ENCODE data around the gene CAMK2N1.
A peak's percentile ranks its signal among the peaks of the same experiment; 100 is the strongest.
"Not testable (repeated sequence)": the region's sequence is repeated elsewhere in the genome, so short reads cannot be mapped to it uniquely, and the experiment has no call there.

CAMK2N1 gene

GRCh38 chr1:20496725-20497383 is 10.8 kb upstream of the CAMK2N1 start:
- not testable (repeated sequence) for DNase-seq (ENCODE audit: low spot score)

GRCh38 chr1:20496241-20496661 is 10.2 kb upstream of the CAMK2N1 start:
- no peak for DNase-seq (ENCODE audit: low spot score)

- DNase-seq (ENCODE audit: low spot score), result no peak
Observed at GRCh38 chr1:20495661-20496060, 9.7 kb upstream of the CAMK2N1 start.

GRCh38 chr1:20494609-20495311 is 8.8 kb upstream of the CAMK2N1 start:
- DNase-seq (ENCODE audit: low spot score), result no peak

GRCh38 chr1:20493839-20494608 is 8.0 kb upstream of the CAMK2N1 start:
- peak; percentile 85 for DNase-seq (ENCODE audit: low spot score)

- no peak for DNase-seq (ENCODE audit: low spot score)
Observed at GRCh38 chr1:20493309-20493708, 7.3 kb upstream of the CAMK2N1 start.

- DNase-seq (ENCODE audit: low spot score), result no peak
Observed at GRCh38 chr1:20492751-20493150, 6.7 kb upstream of the CAMK2N1 start.

GRCh38 chr1:20491866-20492265 is 5.9 kb upstream of the CAMK2N1 start:
- no peak for DNase-seq (ENCODE audit: low spot score)

- no peak for DNase-seq (ENCODE audit: low spot score)
Observed at GRCh38 chr1:20491178-20491577, 5.2 kb upstream of the CAMK2N1 start.

- DNase-seq (ENCODE audit: low spot score), result no peak
Observed at GRCh38 chr1:20487236-20487590, 1.2 kb upstream of the CAMK2N1 start.

- peak; percentile 88 for DNase-seq (ENCODE audit: low spot score)
Observed at GRCh38 chr1:20486457-20487235, 636 bp upstream of the CAMK2N1 start.

- DNase-seq (ENCODE audit: low spot score), result no peak
Observed at GRCh38 chr1:20484519-20485462, 1.2 kb downstream of the CAMK2N1 start.

GRCh38 chr1:20483833-20484518 is 2.0 kb downstream of the CAMK2N1 start:
- DNase-seq (ENCODE audit: low spot score), result peak; percentile 49

- DNase-seq (ENCODE audit: low spot score), result no peak
Observed at GRCh38 chr1:20483098-20483832, 2.7 kb downstream of the CAMK2N1 start.

- no peak for DNase-seq (ENCODE audit: low spot score)
Observed at GRCh38 chr1:20481643-20482498, 4.1 kb downstream of the CAMK2N1 start.

GRCh38 chr1:20480951-20481617 is 4.9 kb downstream of the CAMK2N1 start:
- DNase-seq (ENCODE audit: low spot score), result no peak

- DNase-seq (ENCODE audit: low spot score), result peak; percentile 81
Observed at GRCh38 chr1:20480243-20480944, 5.6 kb downstream of the CAMK2N1 start.

GRCh38 chr1:20479840-20480239 is 6.2 kb downstream of the CAMK2N1 start:
- DNase-seq (ENCODE audit: low spot score), result no peak

Data from HuH-7.5 (cell line).